ENCODE measurements around the gene MYZAP. TPM values are rescaled to one million over a fixed set of nuclear protein-coding genes. Genes with fewer than 3 reads are reported as not detected.

MYZAP gene
- polyA plus RNA-seq, 1 donor (not counting 4 experiments of a cell fraction or from before 2014, with no cell fraction given), result 1.8 TPM

DNA sequence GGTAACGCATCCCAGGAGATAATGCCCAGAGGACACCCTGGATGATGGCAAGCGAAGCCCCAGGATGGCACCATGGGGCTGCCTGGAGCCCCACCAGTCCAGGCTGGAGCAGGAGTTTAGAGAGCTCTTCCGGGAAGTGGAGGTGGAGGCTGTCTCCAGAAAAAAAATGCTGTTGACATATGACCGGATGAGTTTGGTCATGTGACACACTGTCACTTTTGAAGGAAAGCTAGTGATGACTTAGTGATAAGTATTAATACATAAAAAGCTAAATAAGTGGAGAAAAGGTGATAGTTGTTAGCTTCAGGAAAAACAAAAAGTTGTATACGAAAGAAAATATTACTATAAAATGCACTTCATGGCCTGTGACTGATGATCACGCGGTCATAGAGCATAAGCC lies 20.0 kb upstream of the MYZAP start:
- Histone ChIP-seq H3K36me3 (ENCODE audit: control insufficient read depth in 2 of 2, extremely low read depth in 1 of 2, insufficient read depth in 2 of 2, low read length in 2 of 2) (no peaks in the 10 kb centered on the region), H4K20me1 (ENCODE audit: control insufficient read depth, extremely low read depth, insufficient read depth, low read length) (no peaks in the 10 kb centered on the region), H3K9ac (ENCODE audit: control insufficient read depth, extremely low read depth, insufficient read depth, low read length) (no peak overlapping the region), H3K27ac (ENCODE audit: control insufficient read depth, insufficient read depth, low read length) (peak overlapping the region; percentile 74), H3K9me1 (ENCODE audit: control insufficient read depth, extremely low read depth, insufficient read depth, low read length) (no peaks in the 10 kb centered on the region), H3K4me3 (ENCODE audit: control insufficient read depth in 2 of 3, extremely low read depth in 1 of 3, insufficient read depth in 2 of 3, low read depth in 1 of 3, low read length in 3 of 3) (no peak overlapping the region), H3K9me3 (ENCODE audit: control insufficient read depth, low read depth, low read length) (no peaks in the 10 kb centered on the region), H3K79me2 (ENCODE audit: control insufficient read depth, insufficient read depth, low read length) (no peaks in the 10 kb centered on the region), H3K27me3 (ENCODE audit: control insufficient read depth, extremely low read depth, insufficient read depth, low read length) (no peaks in the 10 kb centered on the region), H3K4me2 (ENCODE audit: control insufficient read depth, extremely low read depth, insufficient read depth, low read depth, low read length) (no peak overlapping the region), H2AFZ (ENCODE audit: control insufficient read depth, low read length) (no peak overlapping the region), H3K4me1 (ENCODE audit: control insufficient read depth, extremely low read depth, insufficient read depth, low read length) (peaks cover 16% of the 10 kb centered on the region)
- no peak for FAIRE-seq
- DNase-seq (ENCODE audit: low read depth, low spot score), result no peak
- dilution Hi-C loops (cut with MboI; ENCODE audit: extremely low pct_ligation_motif_present, low sequenced_read_pairs), result no loop called here
- no peak for TF ChIP-seq EZH2 (IDR thresholded peaks at IDR 0.05; ENCODE audit: low read length)
- TF ChIP-seq, protein P1, sequence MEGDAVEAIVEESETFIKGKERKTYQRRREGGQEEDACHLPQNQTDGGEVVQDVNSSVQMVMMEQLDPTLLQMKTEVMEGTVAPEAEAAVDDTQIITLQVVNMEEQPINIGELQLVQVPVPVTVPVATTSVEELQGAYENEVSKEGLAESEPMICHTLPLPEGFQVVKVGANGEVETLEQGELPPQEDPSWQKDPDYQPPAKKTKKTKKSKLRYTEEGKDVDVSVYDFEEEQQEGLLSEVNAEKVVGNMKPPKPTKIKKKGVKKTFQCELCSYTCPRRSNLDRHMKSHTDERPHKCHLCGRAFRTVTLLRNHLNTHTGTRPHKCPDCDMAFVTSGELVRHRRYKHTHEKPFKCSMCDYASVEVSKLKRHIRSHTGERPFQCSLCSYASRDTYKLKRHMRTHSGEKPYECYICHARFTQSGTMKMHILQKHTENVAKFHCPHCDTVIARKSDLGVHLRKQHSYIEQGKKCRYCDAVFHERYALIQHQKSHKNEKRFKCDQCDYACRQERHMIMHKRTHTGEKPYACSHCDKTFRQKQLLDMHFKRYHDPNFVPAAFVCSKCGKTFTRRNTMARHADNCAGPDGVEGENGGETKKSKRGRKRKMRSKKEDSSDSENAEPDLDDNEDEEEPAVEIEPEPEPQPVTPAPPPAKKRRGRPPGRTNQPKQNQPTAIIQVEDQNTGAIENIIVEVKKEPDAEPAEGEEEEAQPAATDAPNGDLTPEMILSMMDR (optimal IDR thresholded peaks at IDR 0.05 in 1 of 3, IDR thresholded peaks at IDR 0.05 in 1 of 3, conservative IDR thresholded peaks at IDR 0.05 in 1 of 3; ENCODE audit: extremely low read depth in 1 of 3, insufficient read depth in 2 of 3, low read length in 3 of 3), result no peak

DNA sequence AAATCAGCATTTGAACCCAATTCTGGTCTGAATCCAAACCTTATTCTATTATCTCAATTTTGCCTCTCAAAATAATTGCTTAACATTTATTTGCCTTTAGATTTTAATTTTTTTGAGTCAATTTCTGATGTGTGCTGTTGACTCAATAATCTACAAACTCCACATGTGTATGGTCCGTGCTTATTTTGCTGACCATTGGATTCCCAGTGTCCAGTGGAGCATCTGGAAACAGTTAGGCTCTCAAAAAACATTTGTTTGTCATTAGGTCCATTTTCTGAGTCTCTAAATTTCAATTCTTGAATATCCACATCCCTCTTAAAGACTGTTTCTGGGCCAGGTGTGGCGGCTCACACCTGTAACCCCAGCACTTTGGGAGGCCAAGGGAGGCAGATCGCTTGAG lies 19.2 kb upstream of the MYZAP start:
- H3K9me1 ChIP-seq (ENCODE audit: control insufficient read depth, extremely low read depth, insufficient read depth, low read length), result no peaks in the 10 kb centered on the region
- no peak for DNase-seq (ENCODE audit: low read depth, low spot score)
- H2AFZ ChIP-seq (ENCODE audit: control insufficient read depth, low read length), result no peak overlapping the region
- TF ChIP-seq, protein P1 (optimal IDR thresholded peaks at IDR 0.05 in 1 of 3, IDR thresholded peaks at IDR 0.05 in 1 of 3, conservative IDR thresholded peaks at IDR 0.05 in 1 of 3; ENCODE audit: extremely low read depth in 1 of 3, insufficient read depth in 2 of 3, low read length in 3 of 3), result no peak
- no peak for TF ChIP-seq EZH2 (IDR thresholded peaks at IDR 0.05; ENCODE audit: low read length)
- FAIRE-seq, result no peak
- H3K4me1 ChIP-seq (ENCODE audit: control insufficient read depth, extremely low read depth, insufficient read depth, low read length), result peaks cover 16% of the 10 kb centered on the region
- dilution Hi-C loops (cut with MboI; ENCODE audit: extremely low pct_ligation_motif_present, low sequenced_read_pairs), result no loop called here
- no peak overlapping the region for H3K4me3 ChIP-seq (ENCODE audit: control insufficient read depth in 2 of 3, extremely low read depth in 1 of 3, insufficient read depth in 2 of 3, low read depth in 1 of 3, low read length in 3 of 3)
- no peaks in the 10 kb centered on the region for H3K9me3 ChIP-seq (ENCODE audit: control insufficient read depth, low read depth, low read length)
- no peak overlapping the region for H3K9ac ChIP-seq (ENCODE audit: control insufficient read depth, extremely low read depth, insufficient read depth, low read length)
- H3K79me2 ChIP-seq (ENCODE audit: control insufficient read depth, insufficient read depth, low read length), result no peaks in the 10 kb centered on the region
- H3K27me3 ChIP-seq (ENCODE audit: control insufficient read depth, extremely low read depth, insufficient read depth, low read length), result no peaks in the 10 kb centered on the region
- H4K20me1 ChIP-seq (ENCODE audit: control insufficient read depth, extremely low read depth, insufficient read depth, low read length), result no peaks in the 10 kb centered on the region
- H3K27ac ChIP-seq (ENCODE audit: control insufficient read depth, insufficient read depth, low read length), result no peak overlapping the region
- H3K36me3 ChIP-seq (ENCODE audit: control insufficient read depth in 2 of 2, extremely low read depth in 1 of 2, insufficient read depth in 2 of 2, low read length in 2 of 2), result no peaks in the 10 kb centered on the region
- no peak overlapping the region for H3K4me2 ChIP-seq (ENCODE audit: control insufficient read depth, extremely low read depth, insufficient read depth, low read depth, low read length)
